Caco-2 (cell line): ENCODE results near the gene PLAC8L1. TPM values are rescaled to one million over a fixed set of nuclear protein-coding genes. Genes with fewer than 3 reads are reported as not detected.

ENCODE experiments used
- BruUV-seq: library from RNA; stranded (reverse); fragments of 400-500 nt; replicated peaks from 2 replicates; lab custom pipeline; 2021; lab: Mats Ljungman, UMichigan
- CTCF ChIA-PET: fragments of 300-600 bp; sonication (Branson Sonifier 250); formaldehyde crosslinking; loops from one replicate; lab custom pipeline; 2022; ENCODE audit warnings: antibody characterized with exemption; lab: Charles Lee
- POLR2A ChIA-PET: fragments of 300-600 bp; sonication (Branson Sonifier 250); formaldehyde crosslinking; loops from one replicate; lab custom pipeline; 2022; ENCODE audit warnings: antibody characterized with exemption; lab: Charles Lee
- DNase-seq, 2 experiments: peaks; one replicate each; pipeline versions ENCODE4 v3.0.0 to v3.0.0-alpha.2; 2020 to 2022
- H3K27me3 ChIP-seq: replicated peaks from 2 replicates; pipeline ENCODE4 v1.6.0; 2011; ENCODE audit warnings: low read length; ENCODE audit not compliant: control insufficient read depth, insufficient read depth
- H3K36me3 ChIP-seq: 2 replicates; pipeline ENCODE4 v1.5.1; 2011; ENCODE audit warnings: low read length; ENCODE audit not compliant: control insufficient read depth, insufficient read depth
- H3K4me1 ChIP-seq: fragments of 250-450 bp; sonication (Bioruptor Pico); 2 replicates; pipeline ENCODE4 v1.5.1; 2020; ENCODE audit warnings: mild to moderate bottlenecking
- H3K4me3 ChIP-seq: 2 replicates; pipeline ENCODE4 v1.5.1; 2011; ENCODE audit warnings: low read depth, mild to moderate bottlenecking, control low read depth, low read length
- H3K9me3 ChIP-seq: fragments of 250-450 bp; sonication (Bioruptor Pico); 2 replicates; pipeline ENCODE4 v1.5.1; 2020; ENCODE audit warnings: mild to moderate bottlenecking, moderate library complexity
- H3K27ac Mint-ChIP-seq: one replicate; pipeline ENCODE4 v1.8.0; 2022; ENCODE audit warnings: mixed read lengths; ENCODE audit not compliant: unreplicated experiment
- H3K27me3 Mint-ChIP-seq: one replicate; pipeline ENCODE4 v1.8.0; 2022; ENCODE audit warnings: mixed read lengths; ENCODE audit not compliant: insufficient read depth, unreplicated experiment
- H3K36me3 Mint-ChIP-seq: one replicate; pipeline ENCODE4 v1.8.0; 2022; ENCODE audit warnings: mild to moderate bottlenecking, mixed read lengths; ENCODE audit not compliant: insufficient read depth, unreplicated experiment
- H3K4me1 Mint-ChIP-seq: one replicate; pipeline ENCODE4 v1.8.0; 2022; ENCODE audit warnings: low read depth, mixed read lengths; ENCODE audit not compliant: unreplicated experiment
- H3K4me3 Mint-ChIP-seq: one replicate; pipeline ENCODE4 v1.8.0; 2022; ENCODE audit warnings: mild to moderate bottlenecking, moderate library complexity, mixed read lengths; ENCODE audit not compliant: unreplicated experiment
- H3K9me3 Mint-ChIP-seq: one replicate; pipeline ENCODE4 v1.8.0; 2022; ENCODE audit warnings: mixed read lengths; ENCODE audit not compliant: unreplicated experiment
- intact Hi-C: fragments of 100-400 bp; cut with micrococcal nuclease; formaldehyde crosslinking; loops from one replicate; pipeline ENCODE4 v1.10.0; 2022; ENCODE audit not compliant: unreplicated experiment
- total RNA-seq: library from RNA; stranded (reverse); gene quantifications from 2 replicates; pipeline ENCODE4 v1.2.3, GENCODE V29; 2022
- TF ChIP-seq, protein P1 (sequence below), 2 experiments: fragments of 200-600 bp in 1 of 2; IDR thresholded peaks; 1 replicate in 1 of 2; 2 replicates in 1 of 2; pipeline versions ENCODE4 v1.5.1 to v1.8.0; 2011 to 2022; ENCODE audit warnings: antibody characterized with exemption in 1 of 2, control low read depth in 1 of 2, inconsistent platforms in 1 of 2, low read depth in 1 of 2, low read length in 1 of 2, mild to moderate bottlenecking in 1 of 2, moderate library complexity in 1 of 2; ENCODE audit not compliant: insufficient read depth in 1 of 2, severe bottlenecking in 1 of 2, unreplicated experiment in 1 of 2

Gene PLAC8L1
- total RNA-seq, 1 experiment from 2014 or later = 1.0 TPM

DNA sequence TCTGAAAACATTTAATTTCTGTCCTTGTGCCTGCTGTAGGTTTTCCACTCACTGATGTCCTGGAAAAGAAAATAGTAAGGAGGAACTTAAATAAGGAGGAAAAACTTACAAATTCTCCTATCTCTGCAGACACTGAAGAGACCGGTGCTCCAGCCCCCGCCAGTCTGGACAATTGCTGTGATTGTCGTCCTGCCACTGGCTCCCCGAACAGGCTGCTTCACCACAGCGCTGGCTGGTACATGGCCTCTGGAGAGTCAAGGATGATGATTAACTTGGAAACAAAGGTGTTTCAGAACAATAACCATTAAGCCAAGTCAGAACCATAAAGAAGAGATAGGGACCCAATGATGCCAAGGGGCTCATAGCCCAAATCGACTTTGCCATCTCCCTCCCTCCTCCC is 7.3 kb downstream of the PLAC8L1 start:
- Histone ChIP-seq H3K4me3 (no peak overlapping the region), H3K36me3 (no peaks in the 10 kb centered on the region), H3K9me3 (no peaks in the 10 kb centered on the region), H3K27me3 (no peaks in the 10 kb centered on the region), H3K4me1 (no peaks in the 10 kb centered on the region)
- H3K36me3 Mint-ChIP-seq = no peaks in the 10 kb centered on the region
- H3K4me3 Mint-ChIP-seq = no peak overlapping the region
- no peaks in the 10 kb centered on the region for H3K9me3 Mint-ChIP-seq
- TF ChIP-seq, protein P1, sequence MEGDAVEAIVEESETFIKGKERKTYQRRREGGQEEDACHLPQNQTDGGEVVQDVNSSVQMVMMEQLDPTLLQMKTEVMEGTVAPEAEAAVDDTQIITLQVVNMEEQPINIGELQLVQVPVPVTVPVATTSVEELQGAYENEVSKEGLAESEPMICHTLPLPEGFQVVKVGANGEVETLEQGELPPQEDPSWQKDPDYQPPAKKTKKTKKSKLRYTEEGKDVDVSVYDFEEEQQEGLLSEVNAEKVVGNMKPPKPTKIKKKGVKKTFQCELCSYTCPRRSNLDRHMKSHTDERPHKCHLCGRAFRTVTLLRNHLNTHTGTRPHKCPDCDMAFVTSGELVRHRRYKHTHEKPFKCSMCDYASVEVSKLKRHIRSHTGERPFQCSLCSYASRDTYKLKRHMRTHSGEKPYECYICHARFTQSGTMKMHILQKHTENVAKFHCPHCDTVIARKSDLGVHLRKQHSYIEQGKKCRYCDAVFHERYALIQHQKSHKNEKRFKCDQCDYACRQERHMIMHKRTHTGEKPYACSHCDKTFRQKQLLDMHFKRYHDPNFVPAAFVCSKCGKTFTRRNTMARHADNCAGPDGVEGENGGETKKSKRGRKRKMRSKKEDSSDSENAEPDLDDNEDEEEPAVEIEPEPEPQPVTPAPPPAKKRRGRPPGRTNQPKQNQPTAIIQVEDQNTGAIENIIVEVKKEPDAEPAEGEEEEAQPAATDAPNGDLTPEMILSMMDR (IDR thresholded peaks at IDR 0.05; ENCODE audit: insufficient read depth in 1 of 2, low read depth in 1 of 2, low read length in 1 of 2, severe bottlenecking in 1 of 2, unreplicated experiment in 1 of 2) = no peak
- intact Hi-C loops = no loop called here
- BruUV-seq = no TSS peak
- no peak for DNase-seq
- no peaks in the 10 kb centered on the region for H3K27me3 Mint-ChIP-seq
- H3K4me1 Mint-ChIP-seq = no peaks in the 10 kb centered on the region
- ChIA-PET POLR2A (no interaction called here), CTCF (no interaction called here)
- no peak overlapping the region for H3K27ac Mint-ChIP-seq

DNA sequence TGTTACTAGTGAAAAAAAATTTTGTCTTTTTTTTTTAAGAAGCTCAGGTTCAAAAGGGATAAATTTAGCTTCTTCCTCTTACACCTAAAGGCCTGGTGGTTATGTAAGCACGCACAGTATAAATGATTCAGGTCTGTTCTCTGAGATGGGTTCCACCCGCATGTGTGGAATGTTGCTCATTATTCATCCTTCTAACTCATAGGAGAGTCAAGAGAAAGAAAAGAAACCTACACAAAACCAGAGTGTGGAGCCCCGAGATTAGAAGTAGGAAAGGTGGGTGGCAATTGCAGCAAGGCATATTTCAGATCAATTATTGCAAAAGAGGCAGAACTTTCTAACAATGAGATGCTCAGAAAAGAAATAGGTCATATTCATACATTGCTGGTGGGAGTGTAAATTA is 13.5 kb downstream of the PLAC8L1 start:
- ChIA-PET CTCF (no interaction called here), POLR2A (interaction anchor here (0.6 kb wide), 1 partner anchor 18 kb away, joined by 10 read pairs; no protein-coding TSS in a partner anchor)
- Histone ChIP-seq H3K9me3 (no peaks in the 10 kb centered on the region), H3K4me3 (no peak overlapping the region), H3K36me3 (no peaks in the 10 kb centered on the region), H3K27me3 (no peaks in the 10 kb centered on the region), H3K4me1 (no peaks in the 10 kb centered on the region)
- no TSS peak for BruUV-seq
- intact Hi-C loops = no loop called here
- H3K9me3 Mint-ChIP-seq = no peaks in the 10 kb centered on the region
- H3K4me3 Mint-ChIP-seq = no peak overlapping the region
- no peaks in the 10 kb centered on the region for H3K27me3 Mint-ChIP-seq
- TF ChIP-seq, protein P1 (IDR thresholded peaks at IDR 0.05; ENCODE audit: insufficient read depth in 1 of 2, low read depth in 1 of 2, low read length in 1 of 2, severe bottlenecking in 1 of 2, unreplicated experiment in 1 of 2) = no peak
- no peak overlapping the region for H3K27ac Mint-ChIP-seq
- no peak for DNase-seq
- no peaks in the 10 kb centered on the region for H3K4me1 Mint-ChIP-seq
- H3K36me3 Mint-ChIP-seq = no peaks in the 10 kb centered on the region

DNA sequence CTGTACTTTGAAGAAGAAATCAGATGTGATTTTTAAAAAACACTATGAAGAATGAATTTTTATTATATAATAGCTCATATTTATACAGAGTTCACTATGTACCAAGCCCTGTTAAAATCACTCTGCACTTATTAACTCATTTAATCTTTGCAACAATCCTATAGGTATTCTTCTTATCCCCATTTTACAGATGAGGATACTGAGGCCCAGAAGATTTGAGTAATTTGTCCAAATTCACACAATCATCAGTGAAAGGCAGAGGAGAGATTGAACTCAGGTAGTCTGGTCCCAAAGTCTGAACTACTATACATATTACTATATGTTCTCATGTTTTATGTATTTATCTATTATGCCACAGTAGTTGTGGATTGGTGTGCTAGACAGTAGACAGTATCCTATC is 16.1 kb downstream of the PLAC8L1 start:
- no peak overlapping the region for H3K4me3 Mint-ChIP-seq
- H3K36me3 Mint-ChIP-seq = no peaks in the 10 kb centered on the region
- Histone ChIP-seq H3K4me3 (no peak overlapping the region), H3K27me3 (no peaks in the 10 kb centered on the region), H3K36me3 (no peaks in the 10 kb centered on the region), H3K9me3 (no peaks in the 10 kb centered on the region), H3K4me1 (no peaks in the 10 kb centered on the region)
- no peak for DNase-seq
- TF ChIP-seq, protein P1 (IDR thresholded peaks at IDR 0.05; ENCODE audit: insufficient read depth in 1 of 2, low read depth in 1 of 2, low read length in 1 of 2, severe bottlenecking in 1 of 2, unreplicated experiment in 1 of 2) = no peak
- no peak overlapping the region for H3K27ac Mint-ChIP-seq
- ChIA-PET POLR2A (no interaction called here), CTCF (no interaction called here)
- BruUV-seq = no TSS peak
- H3K27me3 Mint-ChIP-seq = no peaks in the 10 kb centered on the region
- H3K9me3 Mint-ChIP-seq = no peaks in the 10 kb centered on the region
- H3K4me1 Mint-ChIP-seq = no peaks in the 10 kb centered on the region
- intact Hi-C loops = no loop called here
